CD14-positive monocyte (primary cell): ENCODE measurements around the gene LRRTM3. TPM values are rescaled to one million over a fixed set of nuclear protein-coding genes. Genes with fewer than 3 reads are reported as not detected.

Experiments used
- DNase-seq, 3 donors: peaks; one replicate each; pipeline ENCODE4 v3.0.0-alpha.2; 2011 to 2022
- H2AFZ ChIP-seq: 2 replicates; pipeline ENCODE4 v1.6.0; 2012; ENCODE audit warnings: mild to moderate bottlenecking, low read depth, low read length, inconsistent platforms; ENCODE audit not compliant: insufficient read depth, poor library complexity, severe bottlenecking
- H3K27ac ChIP-seq, 2 donors: 1 replicate in 1 of 2; 2 replicates in 1 of 2; pipeline ENCODE4 v1.5.1; 2012 to 2013; ENCODE audit warnings: low read length in 2 of 2, control low read depth in 1 of 2, inconsistent platforms in 1 of 2, low read depth in 1 of 2, mild to moderate bottlenecking in 1 of 2
- H3K27me3 ChIP-seq, 2 donors: one replicate each; pipeline versions ENCODE4 v1.6.0 to v1.6.1; 2011 to 2013; ENCODE audit warnings: low read length in 2 of 2; ENCODE audit not compliant: control insufficient read depth in 2 of 2, insufficient read depth in 2 of 2
- H3K36me3 ChIP-seq, 2 donors: replicated peaks in 1 of 2; 1 replicate in 1 of 2; 2 replicates in 1 of 2; pipeline versions ENCODE4 v1.5.1 to v1.6.1; 2012 to 2013; ENCODE audit warnings: low read length in 2 of 2, control low read depth in 1 of 2, inconsistent platforms in 1 of 2, mild to moderate bottlenecking in 1 of 2; ENCODE audit not compliant: insufficient read depth in 2 of 2, control insufficient read depth in 1 of 2
- H3K4me1 ChIP-seq, 2 donors: 1 replicate in 1 of 2; 2 replicates in 1 of 2; pipeline versions ENCODE4 v1.5.1 to v1.6.1; 2012 to 2013; ENCODE audit warnings: low read length in 2 of 2, control low read depth in 1 of 2, inconsistent platforms in 1 of 2, mild to moderate bottlenecking in 1 of 2, moderate library complexity in 1 of 2; ENCODE audit not compliant: insufficient read depth in 2 of 2, control insufficient read depth in 1 of 2
- H3K4me2 ChIP-seq: replicated peaks from 2 replicates; pipeline ENCODE3; 2012; ENCODE audit warnings: low read length, moderate library complexity, mild to moderate bottlenecking; ENCODE audit not compliant: poor library complexity, severe bottlenecking; ENCODE audit errors: extremely low read depth
- H3K4me3 ChIP-seq, 3 experiments: fragments of 200-600 bp in 1 of 3; sonication (generic) in 1 of 3; replicated peaks in 1 of 3; 1 replicate in 2 of 3; 2 replicates in 1 of 3; pipeline ENCODE4 v1.5.1; 2011 to 2013; ENCODE audit warnings: low read length in 3 of 3, mild to moderate bottlenecking in 3 of 3, control low read depth in 2 of 3, low read depth in 2 of 3, inconsistent platforms in 1 of 3, moderate library complexity in 1 of 3
- H3K79me2 ChIP-seq: 2 replicates; pipeline ENCODE4 v1.6.0; 2012; ENCODE audit warnings: mild to moderate bottlenecking, control low read depth, inconsistent platforms, low read length, moderate library complexity; ENCODE audit not compliant: insufficient read depth
- H3K9ac ChIP-seq: 2 replicates; pipeline ENCODE4 v1.6.0; 2017; ENCODE audit warnings: low read length, mild to moderate bottlenecking; ENCODE audit not compliant: insufficient read depth, poor library complexity, severe bottlenecking
- H3K9me3 ChIP-seq, 2 donors: replicated peaks in 1 of 2; 1 replicate in 1 of 2; 2 replicates in 1 of 2; pipeline versions ENCODE4 v1.5.1 to v1.6.1; 2012 to 2013; ENCODE audit warnings: low read length in 2 of 2, control low read depth in 1 of 2; ENCODE audit not compliant: control insufficient read depth in 1 of 2, insufficient read depth in 1 of 2
- H4K20me1 ChIP-seq: 2 replicates; pipeline ENCODE4 v1.6.0; 2012; ENCODE audit warnings: mild to moderate bottlenecking, low read length, control low read depth, moderate library complexity; ENCODE audit not compliant: insufficient read depth
- H3K27ac Mint-ChIP-seq, 7 donors: one replicate each; pipeline ENCODE4 v1.8.0; 2020; ENCODE audit warnings: mild to moderate bottlenecking in 7 of 7, mixed read lengths in 7 of 7, moderate library complexity in 6 of 7, inconsistent platforms in 2 of 7
- H3K27me3 Mint-ChIP-seq, 3 donors: one replicate each; pipeline ENCODE4 v1.8.0; 2021 to 2022; ENCODE audit warnings: low read depth in 3 of 3, mild to moderate bottlenecking in 3 of 3, mixed read lengths in 3 of 3, moderate library complexity in 3 of 3, inconsistent platforms in 1 of 3
- H3K36me3 Mint-ChIP-seq, 2 donors: one replicate each; pipeline ENCODE4 v1.8.0; 2020; ENCODE audit warnings: mixed read lengths in 2 of 2, inconsistent platforms in 1 of 2, mild to moderate bottlenecking in 1 of 2
- H3K4me1 Mint-ChIP-seq: one replicate; pipeline ENCODE4 v1.8.0; 2020; ENCODE audit warnings: mild to moderate bottlenecking, mixed read lengths
- H3K4me3 Mint-ChIP-seq, 2 donors: one replicate each; pipeline ENCODE4 v1.8.0; 2020; ENCODE audit warnings: mild to moderate bottlenecking in 2 of 2, mixed read lengths in 2 of 2, moderate library complexity in 1 of 2
- H3K9me3 Mint-ChIP-seq, 7 donors: one replicate each; pipeline ENCODE4 v1.8.0; 2020 to 2022; ENCODE audit warnings: mixed read lengths in 7 of 7, mild to moderate bottlenecking in 6 of 7, moderate library complexity in 6 of 7, inconsistent platforms in 2 of 7
- WGBS: methylation state at CpG from one replicate; pipeline ENCODE4 v1.1.5; 2013; ENCODE audit warnings: missing lambda C conversion rate; ENCODE audit not compliant: insufficient coverage; 5-methylcytosine and 5-hydroxymethylcytosine counted together
- intact Hi-C, 2 donors: fragments of 100-400 bp; cut with micrococcal nuclease; formaldehyde crosslinking; loops; one replicate each; pipeline versions ENCODE4 v1.15.0 to v1.15.1; 2023
- polyA plus RNA-seq, 3 donors: library from polyadenylated mRNA; depleted of rRNA in 1 of 3; unstranded in 2 of 3; stranded (reverse) in 1 of 3; fragments of 300-500 nt in 2 of 3; fragments of >200 nt in 1 of 3; fragmentation: Illumina TruSeq in 2 of 3; gene quantifications; 1 replicate in 2 of 3; 2 replicates in 1 of 3; pipeline ENCODE4 v1.2.3, GENCODE V29; 2012 to 2021
- TF ChIP-seq, protein P1 (sequence below): fragments of 200-600 bp; IDR thresholded peaks from one replicate; pipeline ENCODE4 v1.8.0; 2022; ENCODE audit warnings: antibody characterized with exemption, mild to moderate bottlenecking

LRRTM3 gene
- polyA plus RNA-seq, 3 donors, result not detected

DNA sequence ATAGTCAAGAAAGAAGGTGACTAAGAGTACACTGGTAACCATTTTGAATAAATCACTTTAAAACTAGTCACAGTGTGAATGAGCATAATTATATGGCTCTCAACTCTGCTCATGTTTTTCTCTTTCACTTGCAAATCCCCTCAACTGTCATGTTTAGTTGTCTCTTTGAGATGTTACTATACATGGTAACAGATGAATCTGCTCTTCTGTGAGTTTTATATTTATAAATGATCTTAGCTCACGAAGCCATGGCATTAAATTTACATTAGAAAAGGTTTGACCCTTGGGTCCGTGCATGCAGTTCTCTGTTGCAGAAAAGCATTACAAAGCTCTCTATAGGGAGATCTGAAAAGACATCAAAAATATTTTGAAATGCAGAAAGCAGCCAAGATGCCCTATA lies 33.0 kb upstream of the LRRTM3 start:
- Histone ChIP-seq H3K4me1 (no peaks in the 10 kb centered on the region), H3K36me3 (no peaks in the 10 kb centered on the region), H3K79me2 (no peaks in the 10 kb centered on the region), H3K27ac (no peak overlapping the region), H3K4me2 (no peak overlapping the region), H2AFZ (no peak overlapping the region), H3K9me3 (no peaks in the 10 kb centered on the region), H4K20me1 (no peaks in the 10 kb centered on the region), H3K4me3 (no peak overlapping the region), H3K27me3 (no peaks in the 10 kb centered on the region), H3K9ac (no peak overlapping the region)
- no peak for DNase-seq
- TF ChIP-seq, protein P1, sequence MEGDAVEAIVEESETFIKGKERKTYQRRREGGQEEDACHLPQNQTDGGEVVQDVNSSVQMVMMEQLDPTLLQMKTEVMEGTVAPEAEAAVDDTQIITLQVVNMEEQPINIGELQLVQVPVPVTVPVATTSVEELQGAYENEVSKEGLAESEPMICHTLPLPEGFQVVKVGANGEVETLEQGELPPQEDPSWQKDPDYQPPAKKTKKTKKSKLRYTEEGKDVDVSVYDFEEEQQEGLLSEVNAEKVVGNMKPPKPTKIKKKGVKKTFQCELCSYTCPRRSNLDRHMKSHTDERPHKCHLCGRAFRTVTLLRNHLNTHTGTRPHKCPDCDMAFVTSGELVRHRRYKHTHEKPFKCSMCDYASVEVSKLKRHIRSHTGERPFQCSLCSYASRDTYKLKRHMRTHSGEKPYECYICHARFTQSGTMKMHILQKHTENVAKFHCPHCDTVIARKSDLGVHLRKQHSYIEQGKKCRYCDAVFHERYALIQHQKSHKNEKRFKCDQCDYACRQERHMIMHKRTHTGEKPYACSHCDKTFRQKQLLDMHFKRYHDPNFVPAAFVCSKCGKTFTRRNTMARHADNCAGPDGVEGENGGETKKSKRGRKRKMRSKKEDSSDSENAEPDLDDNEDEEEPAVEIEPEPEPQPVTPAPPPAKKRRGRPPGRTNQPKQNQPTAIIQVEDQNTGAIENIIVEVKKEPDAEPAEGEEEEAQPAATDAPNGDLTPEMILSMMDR, result no peak
- Mint-ChIP-seq H3K4me1 (no peaks in the 10 kb centered on the region), H3K27ac (no peak overlapping the region), H3K27me3 (no peaks in the 10 kb centered on the region), H3K36me3 (no peaks in the 10 kb centered on the region), H3K9me3 (peaks cover 0 to 7% (median 2%) of the 10 kb centered on the region in 7 donors), H3K4me3 (no peak overlapping the region)
- WGBS, result no CpG with 5 or more reads among the region's 2 CpGs
- intact Hi-C loops, result no loop called here

DNA sequence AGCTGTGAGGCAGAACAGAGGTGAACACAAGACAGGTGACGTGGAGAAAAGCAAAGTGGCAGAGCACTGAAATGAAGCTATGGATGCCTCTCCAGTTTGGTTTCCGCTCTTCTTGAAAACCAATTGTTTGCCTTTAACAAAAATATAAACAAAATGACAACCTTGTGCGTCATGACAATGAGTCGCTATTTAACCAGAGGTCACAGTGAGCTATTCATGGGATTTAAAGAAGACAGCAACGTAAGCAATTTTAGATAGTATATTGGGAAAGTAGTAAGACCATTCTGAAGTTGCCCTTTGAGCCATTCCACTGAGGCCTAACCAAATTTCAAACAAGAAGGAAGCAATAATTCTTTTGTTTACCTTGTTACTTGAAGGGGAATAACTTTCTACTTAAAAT lies 15.2 kb upstream of the LRRTM3 start:
- Mint-ChIP-seq H3K9me3 (peaks cover 0 to 4% (median 0%) of the 10 kb centered on the region in 7 donors), H3K4me1 (no peaks in the 10 kb centered on the region), H3K27me3 (no peaks in the 10 kb centered on the region), H3K36me3 (no peaks in the 10 kb centered on the region), H3K4me3 (no peak overlapping the region), H3K27ac (no peak overlapping the region)
- Histone ChIP-seq H3K9ac (no peak overlapping the region), H3K4me3 (no peak overlapping the region), H3K9me3 (no peaks in the 10 kb centered on the region), H3K27me3 (no peaks in the 10 kb centered on the region), H3K4me2 (no peak overlapping the region), H3K4me1 (no peaks in the 10 kb centered on the region), H3K36me3 (no peaks in the 10 kb centered on the region), H2AFZ (no peak overlapping the region), H3K79me2 (no peaks in the 10 kb centered on the region), H3K27ac (no peak overlapping the region), H4K20me1 (no peaks in the 10 kb centered on the region)
- TF ChIP-seq, protein P1, result no peak
- intact Hi-C loops, result no loop called here
- no peak for DNase-seq
- WGBS, result 100% methylated on average over 1 of the region's 5 CpGs
